LNCAP (cell line): ENCODE data around the gene GLYAT.

ENCODE experiments used
- CTCF ChIP-seq: fragments of 450-650 bp; IDR thresholded peaks from 2 replicates; pipeline ENCODE4 v1.5.1; 2017; ENCODE audit warnings: mild to moderate bottlenecking

Gene GLYAT

DNA sequence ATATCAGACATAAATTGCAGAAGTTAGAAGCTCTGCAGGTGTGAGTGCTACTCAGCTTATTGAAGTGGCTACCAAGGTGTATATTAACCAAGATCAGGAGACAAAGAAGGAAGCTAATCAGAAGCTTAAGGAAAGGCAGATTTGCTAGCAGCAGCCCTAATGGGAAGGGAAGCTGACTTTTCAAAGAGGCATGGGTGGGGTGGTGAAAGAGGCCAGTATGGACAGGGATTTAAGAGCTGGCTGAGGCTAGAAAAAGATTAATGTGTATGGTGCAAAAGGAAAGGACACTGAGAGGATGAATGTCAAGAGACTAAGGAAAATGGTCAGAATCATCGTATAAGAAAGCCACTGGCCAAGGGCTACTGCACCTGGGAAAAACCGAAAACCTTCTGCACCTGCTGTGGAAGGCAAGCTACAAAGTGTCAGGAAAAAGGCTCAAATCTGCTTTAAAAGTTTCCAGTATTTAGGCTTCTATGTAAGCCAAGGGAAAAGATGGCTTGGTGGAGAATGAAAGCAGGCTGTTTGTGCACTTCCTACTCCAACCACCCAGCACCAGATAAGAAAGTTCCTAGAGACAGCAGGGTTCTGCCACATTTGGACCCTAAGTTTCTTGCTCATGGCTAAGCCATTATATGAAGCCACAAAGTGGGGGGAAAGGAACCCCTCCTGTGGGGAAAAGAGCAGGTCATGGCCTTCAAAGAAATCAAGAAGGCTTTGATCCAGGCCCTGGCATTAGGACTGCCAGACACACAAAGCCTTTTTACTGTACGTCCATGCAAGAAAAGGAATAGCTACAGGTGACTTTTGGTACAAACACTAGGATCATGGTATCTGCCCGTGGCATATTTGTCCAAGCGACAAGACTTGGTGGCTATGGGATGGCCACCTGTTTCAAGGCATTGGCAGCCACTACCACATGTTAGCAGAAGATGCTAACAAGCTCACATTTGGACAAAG lies 40.9 kb upstream of the GLYAT start:
- no peak for TF ChIP-seq CTCF

GRCh38 chr11:58771458-58771855 lies 39.7 kb upstream of the GLYAT start:
- TF ChIP-seq CTCF = no peak

GRCh38 chr11:58770627-58771457 lies 39.1 kb upstream of the GLYAT start:
- no peak for TF ChIP-seq CTCF

- TF ChIP-seq CTCF = no peak
Measured at GRCh38 chr11:58770166-58770565, 38.4 kb upstream of the GLYAT start.

DNA sequence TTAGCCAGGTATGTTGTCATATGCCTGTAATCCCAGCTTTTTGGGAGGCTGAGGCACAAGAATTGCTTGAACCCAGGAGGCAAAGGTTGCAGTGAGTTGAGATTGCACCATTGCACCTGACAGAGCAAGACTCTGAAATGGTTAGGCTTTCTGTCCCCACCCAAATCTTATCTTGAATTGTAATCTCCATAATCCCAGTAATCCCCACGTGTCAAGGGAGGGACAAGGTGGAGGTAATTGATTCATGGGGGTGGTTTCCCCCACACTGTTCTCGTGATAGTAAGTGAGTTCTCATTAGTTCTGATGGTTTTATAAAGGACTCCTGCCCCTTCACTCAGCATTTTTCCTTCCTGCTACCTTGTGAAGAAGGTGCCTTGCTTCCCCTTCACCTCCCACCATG lies 37.6 kb upstream of the GLYAT start:
- no peak for TF ChIP-seq CTCF

DNA sequence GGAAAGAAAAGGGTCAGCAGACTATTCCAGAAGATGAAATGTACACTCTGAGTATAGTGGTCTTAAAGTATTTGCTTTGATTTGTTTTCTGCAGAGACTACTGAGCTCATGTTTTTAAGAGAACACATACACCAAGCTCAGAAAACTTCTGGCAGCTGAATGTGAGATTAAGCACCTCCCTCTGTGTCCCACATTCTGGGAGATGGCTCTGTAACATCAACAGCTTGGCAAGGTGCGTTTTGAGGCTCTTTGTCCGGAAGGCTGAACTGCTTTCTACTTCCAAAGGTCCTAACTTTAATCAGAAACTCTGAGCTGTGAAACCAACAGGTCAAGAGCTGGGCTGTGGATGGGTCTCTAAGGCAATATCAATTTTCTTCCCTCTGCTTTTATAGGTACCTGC lies 36.4 kb upstream of the GLYAT start:
- no peak for TF ChIP-seq CTCF

DNA sequence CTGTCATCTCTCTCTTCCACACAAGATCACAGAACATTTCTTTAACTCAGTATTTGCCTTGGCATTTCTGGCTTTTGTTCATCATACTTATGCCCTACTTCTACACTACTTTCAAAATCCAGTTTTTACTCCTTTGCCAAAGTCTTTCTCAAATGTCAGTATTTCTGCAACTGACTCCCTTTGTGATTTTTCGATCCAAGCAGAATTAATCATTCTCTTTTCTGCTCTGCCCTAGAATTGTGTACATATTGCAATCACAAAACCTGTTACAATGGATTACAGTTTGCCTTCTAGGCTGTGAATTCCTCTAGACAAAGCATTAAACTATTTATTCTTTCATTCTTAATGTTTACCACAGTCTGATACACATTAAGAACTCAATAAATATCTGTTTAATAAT lies 33.3 kb upstream of the GLYAT start:
- no peak for TF ChIP-seq CTCF
